Measurements from ENCODE around the gene EIF3K.
A peak's percentile ranks its signal among the peaks of the same experiment; 100 is the strongest.
"Not testable (repeated sequence)": the region's sequence is repeated elsewhere in the genome, so short reads cannot be mapped to it uniquely, and the experiment has no call there.

The EIF3K gene

GRCh38 chr19:38618590-38619360 lies at the start of gene EIF3K:
EIF3K (plus strand) TSS chr19:38619188; CDS start chr19:38619269, 81 bp downstream.
- DNase-seq = peak; percentile 97
- in situ Hi-C loops (cut with HindIII; ENCODE audit: low pct_ligation_motif_present, low pct_unique_long_range_greater_than_20kb, low sequenced_read_pairs) = no loop called here

- in situ Hi-C loops (cut with HindIII; ENCODE audit: low pct_ligation_motif_present, low pct_unique_long_range_greater_than_20kb, low sequenced_read_pairs) = no loop called here
- DNase-seq = no peak
These were observed 49.5 kb upstream of the EIF3K start for GRCh38 chr19:38569368-38569983.

GRCh38 chr19:38571682-38572081 lies 47.3 kb upstream of the EIF3K start:
- in situ Hi-C loops (cut with HindIII; ENCODE audit: low pct_ligation_motif_present, low pct_unique_long_range_greater_than_20kb, low sequenced_read_pairs) = no loop called here
- no peak for DNase-seq

- no peak for DNase-seq
- in situ Hi-C loops (cut with HindIII; ENCODE audit: low pct_ligation_motif_present, low pct_unique_long_range_greater_than_20kb, low sequenced_read_pairs) = no loop called here
These were observed 41.2 kb upstream of the EIF3K start for GRCh38 chr19:38577826-38578225.

- DNase-seq; in situ Hi-C loops (cut with HindIII; ENCODE audit: low pct_ligation_motif_present, low pct_unique_long_range_greater_than_20kb, low sequenced_read_pairs): not testable (repeated sequence)
These were observed 39.7 kb upstream of the EIF3K start for GRCh38 chr19:38579304-38579703.

GRCh38 chr19:38580080-38580479 lies 38.9 kb upstream of the EIF3K start:
- in situ Hi-C loops (cut with HindIII; ENCODE audit: low pct_ligation_motif_present, low pct_unique_long_range_greater_than_20kb, low sequenced_read_pairs) = no loop called here
- DNase-seq = no peak

GRCh38 chr19:38583219-38583984 lies 35.6 kb upstream of the EIF3K start:
- in situ Hi-C loops (cut with HindIII; ENCODE audit: low pct_ligation_motif_present, low pct_unique_long_range_greater_than_20kb, low sequenced_read_pairs) = no loop called here
- DNase-seq = no peak

- no peak for DNase-seq
- in situ Hi-C loops (cut with HindIII; ENCODE audit: low pct_ligation_motif_present, low pct_unique_long_range_greater_than_20kb, low sequenced_read_pairs) = no loop called here
These were observed 35.0 kb upstream of the EIF3K start for GRCh38 chr19:38583985-38584305.

GRCh38 chr19:38587562-38587961 lies 31.4 kb upstream of the EIF3K start:
- no peak for DNase-seq
- in situ Hi-C loops (cut with HindIII; ENCODE audit: low pct_ligation_motif_present, low pct_unique_long_range_greater_than_20kb, low sequenced_read_pairs) = no loop called here

GRCh38 chr19:38588041-38588440 lies 30.9 kb upstream of the EIF3K start:
- DNase-seq = no peak
- in situ Hi-C loops (cut with HindIII; ENCODE audit: low pct_ligation_motif_present, low pct_unique_long_range_greater_than_20kb, low sequenced_read_pairs) = no loop called here

GRCh38 chr19:38592940-38593339 lies 26.0 kb upstream of the EIF3K start:
- in situ Hi-C loops (cut with HindIII; ENCODE audit: low pct_ligation_motif_present, low pct_unique_long_range_greater_than_20kb, low sequenced_read_pairs) = no loop called here
- DNase-seq = no peak

- in situ Hi-C loops (cut with HindIII; ENCODE audit: low pct_ligation_motif_present, low pct_unique_long_range_greater_than_20kb, low sequenced_read_pairs) = no loop called here
- DNase-seq = peak; percentile 51
These were observed 22.7 kb upstream of the EIF3K start for GRCh38 chr19:38596057-38596981.

- in situ Hi-C loops (cut with HindIII; ENCODE audit: low pct_ligation_motif_present, low pct_unique_long_range_greater_than_20kb, low sequenced_read_pairs) = no loop called here
- DNase-seq = no peak
These were observed 21.9 kb upstream of the EIF3K start for GRCh38 chr19:38597075-38597474.

- in situ Hi-C loops (cut with HindIII; ENCODE audit: low pct_ligation_motif_present, low pct_unique_long_range_greater_than_20kb, low sequenced_read_pairs) = no loop called here
- DNase-seq = no peak
These were observed 19.3 kb upstream of the EIF3K start for GRCh38 chr19:38599722-38600121.

- in situ Hi-C loops (cut with HindIII; ENCODE audit: low pct_ligation_motif_present, low pct_unique_long_range_greater_than_20kb, low sequenced_read_pairs); DNase-seq: not testable (repeated sequence)
These were observed 16.1 kb upstream of the EIF3K start for GRCh38 chr19:38602856-38603255.

- no peak for DNase-seq
- in situ Hi-C loops (cut with HindIII; ENCODE audit: low pct_ligation_motif_present, low pct_unique_long_range_greater_than_20kb, low sequenced_read_pairs) = no loop called here
These were observed 12.9 kb upstream of the EIF3K start for GRCh38 chr19:38606131-38606530.

- no peak for DNase-seq
- in situ Hi-C loops (cut with HindIII; ENCODE audit: low pct_ligation_motif_present, low pct_unique_long_range_greater_than_20kb, low sequenced_read_pairs) = no loop called here
These were observed 4.7 kb upstream of the EIF3K start for GRCh38 chr19:38614289-38614688.

- in situ Hi-C loops (cut with HindIII; ENCODE audit: low pct_ligation_motif_present, low pct_unique_long_range_greater_than_20kb, low sequenced_read_pairs) = no loop called here
- no peak for DNase-seq
These were observed 3.9 kb upstream of the EIF3K start for GRCh38 chr19:38615007-38615581.

All from ACHN (cell line).